NCI-H524 treated with DMSO at 0.1 percent for 48 hours (cell line): ENCODE measurements around the gene PSTK.

Experiments
- DNase-seq: peaks from one replicate; lab custom pipeline; 2025; lab: John Stamatoyannopoulos, UW

Gene PSTK

DNA sequence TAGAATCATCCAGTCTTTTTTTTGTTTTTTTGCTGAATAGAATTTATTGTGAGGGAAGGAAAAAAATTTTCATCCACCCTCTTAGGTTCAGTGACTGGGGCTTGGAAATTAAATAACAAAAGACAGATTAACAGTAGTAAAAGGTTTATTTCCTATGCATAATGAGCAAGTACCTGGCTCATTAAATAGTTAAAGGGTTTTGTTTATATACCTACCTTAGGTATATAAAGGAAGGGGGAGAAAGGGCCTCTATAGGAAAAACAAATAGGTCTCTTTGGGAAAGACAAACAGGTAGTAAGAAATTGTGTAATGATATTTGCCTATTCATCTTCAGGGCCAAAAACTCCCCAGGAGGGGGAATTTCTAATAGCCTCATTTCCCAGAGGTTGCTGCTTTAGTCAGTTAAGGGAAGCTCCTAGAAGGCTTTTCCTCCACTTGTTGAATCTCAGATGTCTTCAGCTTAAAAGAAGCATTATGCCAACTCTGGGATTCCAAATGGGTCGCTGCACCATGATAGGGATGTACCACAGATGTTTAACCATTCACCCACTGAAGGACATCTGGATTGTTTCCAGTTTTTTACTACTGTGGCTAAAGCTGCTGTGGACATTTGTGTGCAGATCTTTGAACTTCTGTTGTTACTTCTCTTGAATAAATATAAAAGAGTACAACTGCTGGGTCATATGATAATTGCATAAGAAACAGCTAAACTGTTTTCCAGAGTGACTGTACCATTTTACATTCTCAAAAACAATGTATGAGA, 39.9 kb downstream of the PSTK start:
- DNase-seq, result no peak

DNA sequence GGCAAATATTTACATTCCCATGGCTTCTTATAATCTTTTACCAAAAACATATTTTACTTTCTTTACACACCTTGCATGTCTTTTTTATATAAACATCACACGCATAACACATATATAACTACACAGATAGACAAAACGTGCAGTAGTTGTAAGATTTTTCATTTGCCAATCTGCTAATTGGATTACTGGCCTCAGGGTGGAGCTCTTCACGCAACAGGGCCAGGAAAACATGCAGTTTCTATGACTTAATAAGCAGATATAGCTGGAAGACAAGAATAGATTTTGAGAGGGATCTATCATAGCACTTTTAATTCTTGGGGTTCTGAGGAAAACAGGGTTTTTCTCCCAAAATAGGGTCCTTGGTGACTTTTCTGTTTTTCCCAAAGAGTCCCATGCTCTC, 41.3 kb downstream of the PSTK start:
- DNase-seq, result no peak

DNA sequence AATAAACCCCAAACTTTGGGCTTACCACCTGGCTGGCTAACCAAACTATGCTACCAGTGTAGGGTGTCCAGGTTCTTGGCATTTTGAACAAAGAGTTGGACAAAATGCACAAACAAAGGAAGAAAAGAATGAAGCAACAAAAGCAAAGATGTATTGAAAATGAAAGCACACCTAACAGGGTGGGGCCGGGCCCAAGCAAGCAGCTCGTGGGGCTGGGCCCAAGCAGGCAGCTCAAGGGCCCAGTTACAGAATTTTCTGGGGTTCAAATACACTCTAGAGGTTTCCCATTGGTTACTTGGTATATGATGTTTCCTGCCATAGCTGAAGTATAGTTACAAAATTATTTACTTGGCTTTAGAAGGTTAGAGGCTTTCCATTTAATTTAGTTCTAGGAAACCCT, 44.3 kb downstream of the PSTK start:
- DNase-seq, result no peak

DNA sequence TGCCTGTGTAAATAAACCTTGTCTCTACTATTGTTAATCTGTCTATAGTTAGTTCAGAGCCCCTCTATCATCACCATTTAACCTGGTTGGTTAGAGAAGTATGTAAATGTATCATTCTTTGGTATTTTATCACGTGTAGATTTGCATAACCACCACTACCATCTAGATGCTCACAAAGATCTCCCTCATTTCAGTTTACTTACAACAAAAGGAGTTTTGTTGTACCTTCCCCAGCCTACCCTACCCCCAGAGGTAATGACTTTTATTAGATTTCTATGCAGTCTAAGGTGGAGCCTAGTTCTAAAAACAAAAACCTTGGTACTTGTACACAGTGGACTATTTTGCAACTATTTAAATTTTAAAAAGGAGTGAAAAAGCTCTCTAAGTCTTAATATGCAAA, 46.1 kb downstream of the PSTK start:
- DNase-seq, result no peak

DNA sequence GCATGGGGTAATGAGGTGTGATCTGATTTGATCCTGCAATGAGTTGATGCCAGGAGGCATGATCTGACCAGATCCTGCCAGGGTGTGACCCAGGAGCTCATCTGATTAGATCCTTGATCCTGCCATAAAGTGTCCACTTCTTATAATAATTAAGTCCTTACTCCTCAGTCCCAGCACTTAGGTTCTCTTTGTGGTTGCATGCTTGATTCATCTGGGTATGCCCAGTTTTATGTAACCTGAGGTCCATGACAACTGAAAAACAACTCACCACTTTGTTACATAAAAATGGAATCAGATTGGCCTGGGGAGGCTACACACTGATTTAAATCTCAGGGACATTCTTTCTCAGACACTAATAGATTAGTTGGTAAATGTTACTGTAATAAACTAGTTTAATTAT, 47.7 kb downstream of the PSTK start:
- DNase-seq, result no peak

DNA sequence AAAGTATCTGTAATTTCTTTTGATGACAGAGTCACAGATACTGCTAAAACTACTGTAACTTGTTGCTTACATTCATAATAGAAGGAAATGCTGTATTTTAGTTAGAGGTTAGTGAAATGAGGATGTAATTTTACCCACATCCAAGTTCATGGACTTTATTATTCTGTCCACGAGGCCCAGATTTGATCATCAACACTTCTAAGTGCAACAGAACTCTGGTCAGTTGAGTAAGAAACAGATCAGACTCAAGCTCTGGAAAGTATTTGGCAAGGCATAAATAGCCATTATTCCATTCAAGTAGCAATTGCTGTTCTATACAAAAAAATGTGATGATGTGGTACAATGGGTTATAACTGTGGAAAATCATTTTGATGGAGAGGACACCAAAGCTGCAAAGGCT, 50.9 kb downstream of the PSTK start:
- no peak for DNase-seq

DNA sequence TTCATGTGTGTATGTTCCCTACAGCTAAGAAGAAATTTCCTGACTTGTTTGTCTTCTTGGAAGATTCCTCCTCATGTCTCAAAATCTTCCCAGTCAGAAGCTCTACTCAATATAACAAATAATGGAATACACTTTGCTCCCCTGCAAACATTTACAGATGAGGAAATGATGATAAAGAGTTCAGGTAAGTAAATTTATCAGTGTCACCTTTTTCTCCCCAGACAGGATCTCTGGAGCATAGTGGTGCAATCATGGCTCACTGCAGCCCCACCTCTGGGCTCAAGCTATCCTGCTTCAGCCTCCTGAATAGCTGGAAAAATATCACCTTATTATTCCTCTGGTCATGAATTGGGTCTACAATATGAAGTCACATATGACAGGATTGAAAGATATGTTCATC, 54.1 kb downstream of the PSTK start:
- no peak for DNase-seq

DNA sequence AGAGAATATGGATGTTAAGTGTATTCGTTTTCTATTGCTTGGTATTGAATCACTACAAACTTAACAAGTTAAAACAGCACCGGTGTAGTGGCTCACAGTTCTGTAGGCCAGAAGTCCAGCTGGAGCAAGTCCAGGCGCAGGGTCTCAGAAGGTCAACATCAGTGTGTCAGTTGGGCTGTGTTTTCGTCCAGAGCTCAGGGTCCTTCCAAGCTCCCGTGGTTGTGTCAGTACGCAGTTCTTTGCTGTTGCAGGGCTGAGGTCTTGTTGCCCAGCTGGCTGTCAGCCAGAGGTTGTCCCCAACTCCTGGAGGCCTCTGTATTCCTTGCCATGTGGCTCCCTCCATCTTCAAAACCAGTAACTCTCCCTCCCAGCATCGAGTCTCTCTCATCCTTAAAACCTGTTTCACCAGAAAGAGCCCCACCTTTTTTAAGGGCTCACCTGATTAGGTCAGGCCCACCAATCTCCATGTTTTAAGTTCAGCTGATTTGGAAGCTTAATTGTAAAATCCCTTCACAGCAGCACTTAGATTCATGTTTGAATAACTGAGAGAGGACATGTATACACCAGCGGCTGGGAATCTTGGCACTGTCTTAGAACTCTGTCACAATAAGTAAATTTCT, 55.4 kb downstream of the PSTK start:
- DNase-seq, result no peak

DNA sequence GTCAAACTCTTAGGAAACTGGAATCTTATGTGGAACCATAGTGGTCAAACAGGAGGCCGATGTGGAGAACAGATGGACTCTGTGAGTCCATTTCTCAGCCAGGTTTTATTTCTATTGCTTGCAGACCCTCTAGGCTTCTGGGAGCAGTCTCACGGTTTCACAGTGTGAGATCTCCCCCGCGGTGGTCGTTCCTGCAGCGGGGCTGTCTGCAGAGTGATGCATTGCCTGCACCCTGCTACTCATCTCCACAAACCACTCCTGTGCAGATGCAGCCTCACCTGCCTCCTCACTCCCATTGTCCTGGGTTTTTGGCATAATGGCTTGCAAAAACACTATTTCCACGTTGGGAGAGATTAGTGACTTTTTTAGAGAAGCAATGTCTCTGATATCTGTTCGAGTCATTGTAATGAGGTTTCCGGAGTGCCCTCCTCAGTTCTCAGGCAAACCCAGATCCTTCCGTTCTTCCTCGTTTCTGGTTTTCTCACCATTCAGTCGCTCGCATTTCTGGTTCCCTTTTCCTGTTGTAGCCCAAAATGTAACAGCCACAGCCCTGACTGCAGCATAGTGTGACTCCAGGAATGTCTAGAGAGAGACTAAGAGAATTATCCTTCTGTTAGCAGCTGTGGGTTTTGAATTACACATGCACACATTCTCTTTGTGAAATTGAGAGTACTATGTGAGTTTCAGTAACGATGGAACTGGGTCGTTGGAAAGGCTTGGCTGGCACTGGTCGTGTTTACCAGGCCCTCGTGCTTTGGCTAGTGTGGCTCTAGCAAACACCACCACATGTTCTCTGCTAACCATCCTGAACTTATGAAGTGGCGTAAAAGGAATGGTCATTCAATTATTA, 58.8 kb downstream of the PSTK start:
- DNase-seq, result no peak

DNA sequence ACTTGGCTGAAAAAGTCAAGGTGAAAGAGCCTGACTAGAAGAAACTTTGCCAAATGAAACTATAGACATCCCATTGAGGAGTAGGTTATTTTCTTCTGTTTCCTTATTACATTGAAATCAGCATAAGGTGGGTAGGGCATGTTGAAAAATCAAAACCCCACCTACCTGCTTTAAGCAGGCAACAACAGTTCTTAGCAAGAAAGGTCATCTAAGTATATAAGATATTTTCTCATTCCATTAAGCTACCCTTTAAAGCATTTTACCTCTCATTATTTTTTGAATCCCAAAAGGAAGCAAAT, 59.4 kb downstream of the PSTK start:
- no peak for DNase-seq
